Stimulated activated CD8-positive, alpha-beta memory T cell treated with anti-CD3 and anti-CD28 coated beads, Interleukin-12 subunit alpha, Interleukin-12 subunit beta, amount 100 ng/mL, for 4 hours (primary cell): ENCODE data around the gene RANBP3.
"Not testable (repeated sequence)": the region's sequence is repeated elsewhere in the genome, so short reads cannot be mapped to it uniquely, and the experiment has no call there.

Experiments
- DNase-seq: peaks from one replicate; pipeline ENCODE4 v3.0.0-alpha.2; 2020; ENCODE audit warnings: low read depth

Gene RANBP3

GRCh38 chr19:5985837-5986236, 7.9 kb upstream of the RANBP3 start:
- not testable (repeated sequence) for DNase-seq

GRCh38 chr19:5985098-5985783, 7.3 kb upstream of the RANBP3 start:
- DNase-seq: no peak

- no peak for DNase-seq
Measured at GRCh38 chr19:5984600-5984999, 6.7 kb upstream of the RANBP3 start.

- DNase-seq: no peak
Measured at GRCh38 chr19:5983367-5983955, 5.5 kb upstream of the RANBP3 start.

DNA sequence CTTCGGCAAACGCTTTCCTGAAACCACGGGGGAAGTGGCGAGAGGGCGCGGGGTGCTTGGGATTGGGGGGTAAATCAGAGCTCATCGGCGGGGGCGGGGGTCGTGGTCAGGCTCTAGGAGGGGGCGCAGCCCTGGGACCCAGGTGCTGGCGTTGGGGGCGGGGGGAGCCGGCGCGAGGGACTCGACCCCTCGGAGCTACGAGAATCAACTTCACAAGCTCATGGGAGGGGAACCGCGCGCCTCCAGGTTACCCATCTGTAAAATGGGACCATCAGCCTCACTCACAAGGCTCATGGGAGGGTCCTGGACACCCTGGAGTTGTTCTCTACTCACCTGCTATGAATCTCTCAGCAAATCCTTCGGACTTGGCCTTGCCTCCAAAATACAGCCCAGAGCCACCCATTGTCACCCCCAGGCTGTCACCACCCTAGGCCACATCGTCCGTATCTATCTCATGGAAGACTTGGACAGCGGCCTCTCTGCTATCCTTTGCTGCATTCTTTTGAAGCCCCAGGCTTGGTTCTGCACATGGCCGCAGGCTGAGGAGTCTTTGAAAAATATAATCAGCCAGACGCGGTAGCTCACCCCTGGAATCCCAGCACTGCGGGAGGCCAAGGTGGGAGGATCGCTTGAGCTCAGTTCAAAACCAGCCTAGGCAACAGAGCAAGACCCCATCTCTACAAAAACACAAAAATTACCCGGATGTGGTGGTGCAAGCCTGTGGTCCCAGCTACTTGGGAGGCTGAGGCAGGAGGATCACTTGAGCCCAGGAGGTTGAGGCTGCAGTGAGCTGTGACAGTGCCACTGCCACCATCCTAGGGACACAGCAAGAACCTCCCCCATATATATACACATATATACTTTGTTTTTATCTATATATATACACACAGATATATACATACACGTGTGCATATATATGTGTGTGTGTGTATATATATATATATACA, 939 bp upstream of the RANBP3 start:
- no peak for DNase-seq

- no peak for DNase-seq
Measured at GRCh38 chr19:5977222-5977784, 637 bp downstream of the RANBP3 start.

DNA sequence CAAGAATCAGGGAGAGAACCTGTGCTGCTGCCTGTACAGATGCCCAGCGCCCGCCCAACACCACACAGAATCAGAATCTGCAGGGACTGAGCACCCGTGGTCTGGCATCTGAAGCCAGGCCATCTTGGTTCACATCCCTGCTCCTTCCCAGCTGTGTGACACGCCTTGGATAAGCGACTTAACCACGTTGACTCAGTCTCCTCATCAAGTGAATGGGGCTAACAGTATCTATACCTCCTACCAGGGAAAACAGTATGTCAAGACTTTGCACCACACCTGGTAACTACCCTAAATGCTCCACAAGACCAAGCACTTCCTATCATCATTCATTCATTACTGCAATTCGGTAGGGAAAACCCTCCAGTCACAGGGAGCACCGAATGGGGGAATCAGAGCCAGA, 1.2 kb downstream of the RANBP3 start:
- no peak for DNase-seq

DNA sequence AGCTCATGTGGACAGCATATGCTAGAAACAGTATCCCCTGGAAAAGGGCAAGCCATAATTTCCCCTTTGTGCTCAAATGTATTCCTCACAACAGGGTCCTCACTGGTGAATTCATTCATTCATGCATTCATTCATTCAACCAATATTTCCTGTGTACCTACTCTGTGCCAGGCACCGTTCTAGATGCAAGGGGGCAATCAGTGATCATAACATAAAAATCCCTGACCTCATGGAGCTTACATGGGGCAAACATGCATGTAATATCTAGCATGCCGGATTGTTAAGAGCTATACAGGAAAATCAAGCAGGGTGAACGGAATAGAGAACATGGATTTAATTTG, 2.6 kb downstream of the RANBP3 start:
- DNase-seq: no peak

DNA sequence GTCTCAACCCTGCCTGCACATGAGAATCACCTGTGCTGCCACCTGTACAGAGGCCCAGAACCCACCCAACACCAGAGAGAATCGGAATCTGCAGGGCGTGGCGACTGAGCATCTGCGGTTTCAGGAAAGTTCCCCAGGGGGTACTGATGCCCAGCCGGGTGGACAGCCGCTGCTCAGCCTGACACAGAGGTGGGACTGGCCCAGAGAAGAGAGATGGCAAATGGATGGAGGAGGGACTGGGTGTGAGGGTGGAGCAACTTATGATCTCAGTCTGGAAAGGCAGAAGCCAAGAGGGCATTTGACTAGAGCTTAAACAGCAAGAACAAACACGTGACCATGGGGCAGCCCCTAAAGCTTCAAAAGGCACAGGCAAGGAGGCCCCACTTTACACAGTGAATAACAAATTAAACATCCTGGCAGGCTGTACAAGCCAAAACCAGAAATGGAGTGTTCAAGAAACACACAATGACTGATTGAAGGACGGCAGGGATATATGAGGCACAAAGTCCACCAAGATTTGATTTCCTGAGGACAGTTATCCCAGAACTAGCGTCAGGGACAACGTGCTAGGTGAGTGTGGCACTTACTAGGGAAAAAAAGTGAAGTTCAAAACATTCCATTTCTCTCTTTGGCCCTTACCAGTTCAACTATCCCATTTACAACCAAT, 3.1 kb downstream of the RANBP3 start:
- no peak for DNase-seq

DNA sequence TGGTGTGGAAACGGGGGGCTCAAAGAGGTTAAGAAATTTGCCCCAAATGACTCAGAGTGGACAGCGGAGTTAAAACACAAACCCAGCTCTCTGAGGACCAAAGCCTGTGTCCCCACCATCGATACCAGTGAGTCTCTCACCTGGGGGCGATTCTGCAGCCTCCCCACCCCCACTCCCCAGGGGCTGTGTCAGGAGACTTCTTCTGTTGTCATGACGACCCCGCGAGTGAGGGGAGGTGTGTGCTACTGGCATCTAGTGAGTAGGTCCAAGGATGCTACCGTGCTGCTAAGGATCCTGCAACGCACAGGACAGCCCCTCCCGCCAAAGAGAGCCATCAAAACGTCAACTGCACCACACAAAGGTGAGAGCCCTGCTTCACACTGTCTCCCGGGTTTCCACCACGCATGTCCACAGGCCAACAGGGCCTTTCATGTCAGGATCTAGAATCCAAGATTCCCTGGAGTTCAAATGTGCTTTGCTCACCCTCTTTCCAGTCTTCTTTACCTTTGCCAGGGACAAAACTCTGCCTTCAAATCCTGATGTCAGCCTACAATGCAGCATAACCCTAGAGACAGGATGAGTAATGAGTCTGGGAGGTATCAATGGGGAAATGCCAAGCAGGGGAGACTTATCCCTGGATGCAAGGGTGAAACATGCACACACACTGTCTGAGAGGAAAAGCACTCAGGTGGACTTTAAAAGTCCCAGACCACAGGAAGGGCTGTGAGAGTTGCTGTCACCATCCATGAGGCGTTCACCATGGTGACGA, 3.9 kb downstream of the RANBP3 start:
- DNase-seq: no peak

DNA sequence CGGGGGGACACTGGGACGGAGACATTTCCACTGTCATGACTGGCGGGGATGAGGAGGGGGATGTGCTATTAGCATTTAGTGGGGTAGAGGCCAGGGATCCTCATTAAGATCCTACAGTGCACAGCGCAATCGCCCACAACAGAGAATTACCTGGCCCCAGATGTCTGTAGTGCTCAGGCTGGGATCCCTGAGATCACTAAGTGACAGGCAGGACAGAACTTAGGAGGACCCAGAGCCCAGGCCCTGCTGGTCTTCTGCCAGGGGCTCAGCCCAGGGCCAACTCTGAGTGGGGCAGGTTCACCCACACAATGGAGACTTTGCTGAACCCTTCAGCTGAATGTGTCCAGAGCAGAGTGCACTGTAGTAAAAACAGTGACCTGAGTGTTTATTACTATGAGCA, 4.6 kb downstream of the RANBP3 start:
- DNase-seq: no peak

- no peak for DNase-seq
Measured at GRCh38 chr19:5972355-5972731, 5.6 kb downstream of the RANBP3 start.

DNA sequence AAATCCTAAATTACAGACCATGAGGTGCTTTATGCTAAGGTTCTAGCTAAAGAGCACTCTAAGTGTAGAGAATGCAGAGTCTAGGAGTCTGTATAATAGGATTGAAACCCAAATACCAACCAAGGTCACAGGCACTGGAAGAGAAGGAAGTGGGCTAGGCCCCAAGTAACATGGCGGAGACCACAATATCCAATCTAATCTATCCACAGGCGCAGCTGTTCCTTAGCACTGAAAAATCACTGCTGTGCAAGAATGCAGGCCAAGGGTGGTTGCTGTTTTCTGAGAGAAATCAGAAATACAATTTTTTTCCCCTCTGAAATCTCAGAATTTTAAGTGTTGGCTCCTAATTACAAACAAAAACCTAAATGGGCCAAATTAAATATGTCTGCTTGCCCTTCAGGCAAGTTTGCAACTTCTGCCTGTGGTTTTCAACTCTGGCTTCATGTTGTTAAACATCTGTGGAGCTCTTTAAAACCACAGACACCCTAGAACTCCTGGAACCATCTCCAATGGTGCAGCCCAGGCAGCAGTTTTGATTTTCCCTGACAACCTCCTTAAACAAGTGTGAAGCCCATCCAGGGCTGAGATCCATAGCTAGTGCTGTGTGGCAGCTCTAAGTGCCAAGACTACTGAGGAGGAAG, 6.1 kb downstream of the RANBP3 start:
- DNase-seq: no peak

DNA sequence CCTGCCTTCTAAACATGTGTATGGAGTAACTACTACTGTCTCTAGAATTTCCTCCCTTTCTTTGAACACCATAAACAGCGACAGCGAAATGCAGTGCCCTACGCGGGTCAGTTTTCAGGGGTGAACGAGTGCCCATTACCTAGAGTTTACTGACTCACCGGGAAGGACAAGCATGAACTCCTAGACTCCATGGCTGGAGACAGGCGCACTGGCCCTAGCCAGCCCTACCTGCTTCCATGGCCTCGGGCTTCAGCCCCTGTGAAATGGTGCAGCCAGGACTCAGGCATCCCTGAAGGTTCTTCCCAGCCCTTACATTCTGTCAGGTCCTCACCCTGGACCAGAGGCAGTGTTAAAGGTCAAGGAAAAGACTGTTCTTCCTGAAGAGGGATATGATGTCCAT, 8.5 kb downstream of the RANBP3 start:
- no peak for DNase-seq

DNA sequence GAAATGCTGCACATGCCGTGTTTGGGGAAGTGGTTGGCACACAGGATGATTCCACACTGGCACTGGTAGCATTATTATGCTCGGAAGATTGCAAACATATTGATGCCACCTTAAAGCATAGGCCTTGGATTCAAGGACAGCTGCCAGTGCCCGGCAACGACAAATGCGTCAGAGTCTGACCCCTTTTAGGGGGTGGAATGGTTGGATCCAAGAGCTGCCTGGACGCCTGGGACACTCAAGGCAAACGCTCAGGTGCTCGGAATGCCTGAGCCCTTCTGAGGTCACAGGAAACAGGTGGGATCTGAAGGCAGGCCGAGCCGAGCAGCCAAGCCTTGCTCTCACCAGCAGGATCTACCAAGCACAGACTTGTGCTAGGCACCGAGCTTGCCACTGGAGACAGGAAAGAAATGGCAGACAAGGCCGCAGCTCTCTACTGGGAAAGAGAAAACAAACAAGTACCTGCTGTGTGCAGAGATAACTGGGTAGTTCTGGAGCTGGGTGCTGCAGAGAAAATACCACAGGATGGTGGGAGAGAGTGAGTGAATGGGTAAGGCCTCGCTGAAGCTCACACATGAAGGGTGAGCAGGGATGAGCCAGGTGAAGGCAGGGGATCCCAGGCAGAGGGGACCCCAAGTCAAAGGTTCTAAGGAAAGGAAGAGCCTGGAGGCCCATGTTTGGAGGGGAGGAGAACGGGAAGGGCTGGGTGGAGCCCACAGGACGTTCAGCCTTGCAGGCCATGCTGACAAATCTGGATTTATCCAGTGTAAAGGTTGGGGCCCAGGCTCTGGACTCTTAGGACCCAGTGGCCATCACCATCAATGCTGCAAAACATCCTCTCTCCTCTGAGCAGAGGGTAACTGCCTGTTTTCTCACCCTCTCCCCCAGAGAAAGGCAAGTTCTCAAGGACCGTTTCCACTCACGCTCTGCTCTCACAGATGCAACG, 9.2 kb downstream of the RANBP3 start:
- DNase-seq: no peak

DNA sequence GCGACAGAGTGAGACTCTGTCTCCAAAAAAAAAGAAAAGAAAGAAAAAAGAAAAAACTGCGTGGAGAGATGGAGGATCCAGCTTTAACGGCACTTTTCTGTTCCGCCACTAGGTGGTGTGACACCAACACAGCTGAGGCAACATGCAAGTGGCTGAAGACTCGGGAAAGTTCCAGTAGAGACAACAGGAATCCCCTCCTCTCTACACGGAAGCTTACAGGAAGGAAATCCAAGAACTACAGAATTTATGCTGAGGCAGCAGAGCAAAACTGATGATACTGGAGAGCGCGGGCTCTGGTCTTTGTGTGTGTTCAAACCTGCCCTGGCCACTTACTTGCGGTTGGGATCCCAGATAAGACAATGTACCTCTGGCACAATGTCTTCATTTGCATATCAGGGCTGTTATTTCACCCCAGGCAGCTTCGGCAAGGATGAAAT, 9.9 kb downstream of the RANBP3 start:
- no peak for DNase-seq

DNA sequence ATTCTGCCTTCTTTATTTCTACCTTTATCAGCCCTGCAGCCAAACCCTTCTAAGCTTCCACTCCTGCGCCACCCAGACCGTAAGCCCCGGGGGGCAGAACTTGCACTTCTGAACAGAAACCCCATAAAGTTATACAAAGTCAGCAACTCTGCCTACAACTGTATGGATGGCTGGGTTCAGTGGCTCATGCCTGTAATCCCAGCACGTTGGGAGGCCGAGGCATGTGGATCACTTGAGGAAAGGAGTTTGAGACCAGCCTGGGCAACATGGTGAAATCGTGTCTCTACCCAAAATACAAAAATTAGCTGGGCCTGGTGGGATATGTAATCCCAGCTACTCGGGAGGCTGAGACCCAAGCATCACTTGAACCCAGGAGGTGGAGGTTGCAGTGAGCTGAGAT, 10.4 kb downstream of the RANBP3 start:
- DNase-seq: no peak

DNA sequence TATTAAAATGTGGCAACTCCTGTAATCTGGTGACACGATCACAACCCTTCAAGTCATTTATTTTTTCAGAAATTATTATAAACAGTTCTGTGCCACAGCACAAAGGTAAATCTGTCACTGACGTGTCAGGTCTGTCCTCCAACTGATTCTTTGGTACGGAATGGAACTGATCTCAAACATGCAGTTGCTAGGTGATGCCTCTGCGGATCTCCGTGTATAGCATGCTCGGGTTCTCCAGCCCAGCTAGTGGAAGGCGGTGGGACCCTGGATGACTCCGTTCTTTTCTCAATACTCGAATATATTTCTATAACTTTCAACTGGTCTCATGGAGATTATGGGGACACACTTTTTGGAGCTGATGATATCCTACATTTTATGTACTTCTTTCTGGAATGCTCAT, 11.0 kb downstream of the RANBP3 start:
- no peak for DNase-seq

GRCh38 chr19:5966215-5966614, 11.7 kb downstream of the RANBP3 start:
- DNase-seq: no peak
